K562 (cell line): ENCODE data around the gene SCAMP2. TPM values are rescaled to one million over a fixed set of nuclear protein-coding genes. Genes with fewer than 3 reads are reported as not detected.
A peak's percentile ranks its signal among the peaks of the same experiment; 100 is the strongest.

Source experiments
- AFF1 ChIP-seq, 2 experiments: fragments of 450-650 bp; IDR thresholded peaks; 2 replicates each; pipeline ENCODE4 v1.6.1; 2018; ENCODE audit warnings: mild to moderate bottlenecking in 2 of 2, low read depth in 1 of 2; ENCODE audit not compliant: partially characterized antibody in 2 of 2
- ATF1 ChIP-seq, 2 experiments: fragments of 450-650 bp in 1 of 2; IDR thresholded peaks; 2 replicates each; pipeline ENCODE4 v1.6.1; 2016; ENCODE audit warnings: missing compliant biosample characterization in 1 of 2, missing genetic modification characterization in 1 of 2
- CCNT2 ChIP-seq: IDR thresholded peaks from 2 replicates; pipeline ENCODE4 v1.6.1; 2011; ENCODE audit warnings: borderline replicate concordance, low read depth, mild to moderate bottlenecking, moderate library complexity, mixed read lengths, low read length; ENCODE audit not compliant: insufficient read length; ENCODE audit errors: extremely low read depth
- CEBPG ChIP-seq, 3 experiments: fragments of 200-800 bp in 1 of 3; sonication (Bioruptor generic) in 1 of 3; sonication (generic) in 1 of 3; formaldehyde crosslinking in 1 of 3; IDR thresholded peaks in 2 of 3; conservative IDR thresholded peaks in 1 of 3; 2 replicates each; pipeline versions ENCODE4 v1.6.1 to v1.8.0; 2016 to 2022; ENCODE audit warnings: missing compliant biosample characterization in 2 of 3, missing genetic modification characterization in 2 of 3, mild to moderate bottlenecking in 1 of 3, missing genetic modification reagents in 1 of 3
- GTF2E2 ChIP-seq: fragments of 200-800 bp; sonication (Bioruptor generic); IDR thresholded peaks from 2 replicates; pipeline ENCODE4 v1.6.1; 2016; ENCODE audit warnings: missing genetic modification characterization, missing compliant biosample characterization
- HDAC2 ChIP-seq: fragments of 450-650 bp; IDR thresholded peaks from 2 replicates; pipeline ENCODE4 v1.6.1; 2016; ENCODE audit warnings: mild to moderate bottlenecking
- RBM39 ChIP-seq: fragments of 200-400 bp; formaldehyde crosslinking; optimal IDR thresholded peaks from 2 replicates; pipeline ENCODE3; 2018; ENCODE audit warnings: low read depth, low read length
- TFAP4 ChIP-seq: sonication (generic); formaldehyde crosslinking; IDR thresholded peaks from 2 replicates; pipeline ENCODE4 v1.8.0; 2022; ENCODE audit warnings: missing genetic modification reagents, mild to moderate bottlenecking, moderate library complexity, borderline replicate concordance
- TOE1 ChIP-seq, 2 experiments: fragments of 450-650 bp in 1 of 2; sonication (generic) in 1 of 2; formaldehyde crosslinking in 1 of 2; IDR thresholded peaks; 2 replicates each; pipeline versions ENCODE4 v1.7.1 to v1.8.0; 2016 to 2022; ENCODE audit warnings: borderline replicate concordance in 2 of 2, mild to moderate bottlenecking in 2 of 2, antibody characterized with exemption in 1 of 2, inconsistent platforms in 1 of 2, low read depth in 1 of 2, missing genetic modification reagents in 1 of 2, moderate library complexity in 1 of 2
- UBTF ChIP-seq, 2 experiments: IDR thresholded peaks; 2 replicates each; pipeline ENCODE4 v1.6.1; 2012; ENCODE audit warnings: improper control_type of control experiment in 2 of 2, low read depth in 2 of 2, low read length in 2 of 2, borderline replicate concordance in 1 of 2
- ZKSCAN8 ChIP-seq: fragments of 200-800 bp; sonication (Bioruptor generic); IDR thresholded peaks from 2 replicates; pipeline ENCODE4 v1.6.1; 2016; ENCODE audit warnings: missing genetic modification characterization, missing compliant biosample characterization
- ZNF431 ChIP-seq: sonication (generic); formaldehyde crosslinking; IDR thresholded peaks from 2 replicates; pipeline ENCODE4 v1.8.0; 2022; ENCODE audit warnings: mild to moderate bottlenecking, missing genetic modification reagents
- polyA plus RNA-seq, 8 experiments: library from polyadenylated mRNA; depleted of rRNA in 4 of 8; stranded (reverse) in 5 of 8; unstranded in 3 of 8; fragments of >200 nt; fragmentation: Nextera tagmentation in 2 of 8; fragmentation: Illumina TruSeq in 1 of 8; extraction: Ambion mirVana in 2 of 8; extraction: Trizol in 1 of 8; gene quantifications; 2 replicates each; pipeline versions ENCODE4 v1.2.1 to v1.2.3, GENCODE V29; 2011 to 2014; ENCODE audit warnings: inconsistent platforms in 1 of 8, missing spikeins in 1 of 8
- total RNA-seq, 7 experiments: library from RNA; depleted of rRNA in 6 of 7; stranded (reverse); fragments of >200 nt in 6 of 7; fragmentation: Illumina TruSeq in 2 of 7; extraction: Trizol in 2 of 7; gene quantifications; 2 replicates each; pipeline versions ENCODE4 v1.2.1 to v1.2.3, GENCODE V29; 2011 to 2021; ENCODE audit warnings: low replicate concordance in 1 of 7
- TF ChIP-seq, protein P1 (sequence below): fragments of 250-450 bp; sonication (Bioruptor Pico); IDR thresholded peaks from 2 replicates; pipeline ENCODE4 v1.8.0; 2021; ENCODE audit warnings: borderline replicate concordance, mild to moderate bottlenecking, moderate library complexity; ENCODE audit not compliant: poor library complexity, severe bottlenecking
- TF ChIP-seq, protein P2 (sequence below): IDR thresholded peaks from 2 replicates; pipeline ENCODE4 v1.6.1; 2014; ENCODE audit warnings: antibody characterized with exemption

SCAMP2 gene
- total and polyA plus RNA-seq, 9 of the 15 experiments (the other 6 are each of a cell fraction or from before 2014, with no cell fraction given): 5.9 to 61.1 (median 20.1) TPM

DNA sequence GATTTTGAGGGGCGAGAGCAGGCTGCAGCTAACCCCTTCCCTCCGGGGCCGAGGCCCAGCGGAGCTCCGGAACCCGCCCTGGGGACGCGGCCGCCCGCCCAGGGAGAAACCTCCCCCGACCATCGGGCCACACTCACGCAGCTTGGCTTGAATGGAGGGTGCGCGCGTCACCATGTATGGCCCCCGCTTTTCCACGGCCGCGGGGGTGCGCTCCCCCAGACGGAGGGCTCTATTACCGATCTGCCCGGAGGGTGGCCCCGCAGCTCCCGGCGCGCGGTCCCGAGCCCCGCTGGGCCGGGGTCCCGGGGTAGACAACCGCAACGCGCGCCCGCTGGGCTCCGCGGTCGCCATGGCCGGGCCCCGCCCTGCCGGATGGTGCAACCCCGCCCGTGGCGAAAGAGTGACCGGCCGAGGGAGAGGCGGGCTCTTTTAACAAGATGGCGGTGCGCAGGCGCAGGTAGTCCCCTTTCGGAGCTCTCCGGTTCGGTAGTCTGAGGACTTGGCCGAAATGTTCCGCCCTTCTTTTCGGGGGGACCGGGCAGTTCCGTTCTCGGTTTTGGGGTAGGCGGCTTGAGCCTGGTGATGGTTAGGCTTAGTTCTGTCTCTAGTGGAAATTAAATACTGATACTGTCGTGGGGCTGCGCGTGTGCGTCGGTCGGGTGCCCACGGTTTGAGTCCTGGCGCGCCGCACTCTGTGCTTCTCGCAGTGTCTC lies 33.4 kb upstream of the SCAMP2 start, which contains the start of gene FAM219B (continued):
- TF ChIP-seq AFF1 (IDR thresholded peaks at IDR 0.05; ENCODE audit: low read depth in 1 of 2, partially characterized antibody in 2 of 2) (no peak), UBTF (IDR thresholded peaks at IDR 0.05; ENCODE audit: borderline replicate concordance in 1 of 2, low read depth in 2 of 2, low read length in 2 of 2) (peak in 1 of 2 experiments; percentile 55; a peak in 2 of 4 replicates), TOE1 (IDR thresholded peaks at IDR 0.05; ENCODE audit: borderline replicate concordance) (peak; percentile 27; the same call in 1 of the 2 replicates), TOE1 (CRISPR knock-in tag; IDR thresholded peaks at IDR 0.05; ENCODE audit: borderline replicate concordance, low read depth) (no peak), RBM39 (no peak), TFAP4 (peak; percentile 35; the same call in 1 of the 2 replicates), ATF1 (CRISPR knock-in tag; IDR thresholded peaks at IDR 0.05) (no peak), ATF1 (tag; IDR thresholded peaks at IDR 0.05) (peak; percentile 76; the same call in 1 of the 2 replicates), ZKSCAN8 (CRISPR knock-in tag) (no peak), CCNT2 (peak; percentile 87), GTF2E2 (tag) (0 out of 2 replicates have a peak, but pooled peaks have one; percentile 71), HDAC2 (no peak; the same call in 1 of the 2 replicates), CEBPG (CRISPR knock-in tag; IDR thresholded peaks at IDR 0.05) (peak; percentile 84), CEBPG (tag; conservative IDR thresholded peaks at IDR 0.05 in 1 of 2, IDR thresholded peaks at IDR 0.05 in 1 of 2) (peak; percentile 56 to 88; a peak in 3 of 4 replicates), ZNF431 (no peak)
- TF ChIP-seq, protein P1, sequence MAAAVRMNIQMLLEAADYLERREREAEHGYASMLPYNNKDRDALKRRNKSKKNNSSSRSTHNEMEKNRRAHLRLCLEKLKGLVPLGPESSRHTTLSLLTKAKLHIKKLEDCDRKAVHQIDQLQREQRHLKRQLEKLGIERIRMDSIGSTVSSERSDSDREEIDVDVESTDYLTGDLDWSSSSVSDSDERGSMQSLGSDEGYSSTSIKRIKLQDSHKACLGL (CRISPR knock-in tag): no peak
- TF ChIP-seq, protein P2, sequence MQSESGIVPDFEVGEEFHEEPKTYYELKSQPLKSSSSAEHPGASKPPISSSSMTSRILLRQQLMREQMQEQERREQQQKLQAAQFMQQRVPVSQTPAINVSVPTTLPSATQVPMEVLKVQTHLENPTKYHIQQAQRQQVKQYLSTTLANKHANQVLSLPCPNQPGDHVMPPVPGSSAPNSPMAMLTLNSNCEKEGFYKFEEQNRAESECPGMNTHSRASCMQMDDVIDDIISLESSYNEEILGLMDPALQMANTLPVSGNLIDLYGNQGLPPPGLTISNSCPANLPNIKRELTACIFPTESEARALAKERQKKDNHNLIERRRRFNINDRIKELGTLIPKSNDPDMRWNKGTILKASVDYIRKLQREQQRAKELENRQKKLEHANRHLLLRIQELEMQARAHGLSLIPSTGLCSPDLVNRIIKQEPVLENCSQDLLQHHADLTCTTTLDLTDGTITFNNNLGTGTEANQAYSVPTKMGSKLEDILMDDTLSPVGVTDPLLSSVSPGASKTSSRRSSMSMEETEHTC: no peak
